DND-41 (cell line): ENCODE data around the gene FYB1.
"Not testable (repeated sequence)": the region's sequence is repeated elsewhere in the genome, so short reads cannot be mapped to it uniquely, and the experiment has no call there.

Source experiments
- ATAC-seq: fragments of 200-7000 bp; cut with Tn5 transposase; 3 replicates; pipeline ENCODE4 v1.9.1; 2021; ENCODE audit warnings: low read depth; ENCODE audit not compliant: insufficient read depth
- DNase-seq: peaks from one replicate; pipeline ENCODE4 v3.0.0-alpha.2; 2020
- H2AFZ ChIP-seq: 2 replicates; pipeline ENCODE4 v1.6.0; 2012; ENCODE audit warnings: low read depth, low read length
- H3K27ac ChIP-seq: 2 replicates; pipeline ENCODE4 v1.5.1; 2012; ENCODE audit warnings: low read length, inconsistent platforms
- H3K27me3 ChIP-seq: fragments of 200-600 bp; sonication (generic); 2 replicates; pipeline ENCODE4 v1.6.0; 2012; ENCODE audit warnings: low read length, mild to moderate bottlenecking, inconsistent platforms; ENCODE audit not compliant: insufficient read depth, poor library complexity
- H3K36me3 ChIP-seq: 2 replicates; pipeline ENCODE4 v1.5.1; 2012; ENCODE audit warnings: low read length, inconsistent platforms; ENCODE audit not compliant: insufficient read depth
- H3K4me1 ChIP-seq: 2 replicates; pipeline ENCODE4 v1.5.1; 2012; ENCODE audit warnings: mild to moderate bottlenecking, low read length; ENCODE audit not compliant: insufficient read depth
- H3K4me2 ChIP-seq: 2 replicates; pipeline ENCODE4 v1.6.0; 2012; ENCODE audit warnings: mild to moderate bottlenecking, moderate library complexity, low read length, inconsistent platforms; ENCODE audit not compliant: insufficient read depth
- H3K4me3 ChIP-seq, 2 experiments: fragments of 200-600 bp in 1 of 2; shearing (Covaris generic) in 1 of 2; 2 replicates each; pipeline ENCODE4 v1.5.1; 2012 to 2016; ENCODE audit warnings: inconsistent platforms in 2 of 2, low read length in 2 of 2, mild to moderate bottlenecking in 2 of 2, low read depth in 1 of 2, moderate library complexity in 1 of 2
- H3K79me2 ChIP-seq: 2 replicates; pipeline ENCODE4 v1.6.0; 2012; ENCODE audit warnings: low read length, inconsistent platforms; ENCODE audit not compliant: insufficient read depth
- H3K9ac ChIP-seq: 2 replicates; pipeline ENCODE4 v1.6.0; 2012; ENCODE audit warnings: low read depth, mild to moderate bottlenecking, inconsistent platforms, low read length, moderate library complexity
- H3K9me3 ChIP-seq: 2 replicates; pipeline ENCODE4 v1.5.1; 2012; ENCODE audit warnings: low read length, moderate library complexity, mild to moderate bottlenecking, inconsistent platforms; ENCODE audit not compliant: insufficient read depth, severe bottlenecking
- H4K20me1 ChIP-seq: 2 replicates; pipeline ENCODE4 v1.6.0; 2012; ENCODE audit warnings: low read length; ENCODE audit not compliant: insufficient read depth
- EZH2 ChIP-seq: IDR thresholded peaks from 3 replicates; pipeline ENCODE4 v1.6.1; 2012; ENCODE audit warnings: borderline replicate concordance, low read depth, mild to moderate bottlenecking, moderate library complexity, low read length, inconsistent platforms; ENCODE audit not compliant: severe bottlenecking
- TF ChIP-seq, protein P1 (sequence below): IDR thresholded peaks from 2 replicates; pipeline ENCODE4 v1.5.1; 2012; ENCODE audit warnings: borderline replicate concordance, low read length, moderate library complexity, mild to moderate bottlenecking; ENCODE audit not compliant: poor library complexity, severe bottlenecking; ENCODE audit errors: extremely low read depth

The FYB1 gene

GRCh38 chr5:39238366-39239105, 19.2 kb upstream of the FYB1 start:
- Histone ChIP-seq H3K36me3 (no peaks in the 10 kb centered on the region), H3K4me3 (no peak overlapping the region), H3K27ac (no peak overlapping the region), H3K27me3 (no peaks in the 10 kb centered on the region), H4K20me1 (no peaks in the 10 kb centered on the region), H3K4me2 (no peak overlapping the region), H3K4me1 (no peaks in the 10 kb centered on the region), H3K79me2 (no peaks in the 10 kb centered on the region), H2AFZ (no peak overlapping the region), H3K9me3 (no peaks in the 10 kb centered on the region), H3K9ac (no peak overlapping the region)
- DNase-seq (no peak), ATAC-seq (no peak)
- TF ChIP-seq EZH2 = no peak
- TF ChIP-seq, protein P1, sequence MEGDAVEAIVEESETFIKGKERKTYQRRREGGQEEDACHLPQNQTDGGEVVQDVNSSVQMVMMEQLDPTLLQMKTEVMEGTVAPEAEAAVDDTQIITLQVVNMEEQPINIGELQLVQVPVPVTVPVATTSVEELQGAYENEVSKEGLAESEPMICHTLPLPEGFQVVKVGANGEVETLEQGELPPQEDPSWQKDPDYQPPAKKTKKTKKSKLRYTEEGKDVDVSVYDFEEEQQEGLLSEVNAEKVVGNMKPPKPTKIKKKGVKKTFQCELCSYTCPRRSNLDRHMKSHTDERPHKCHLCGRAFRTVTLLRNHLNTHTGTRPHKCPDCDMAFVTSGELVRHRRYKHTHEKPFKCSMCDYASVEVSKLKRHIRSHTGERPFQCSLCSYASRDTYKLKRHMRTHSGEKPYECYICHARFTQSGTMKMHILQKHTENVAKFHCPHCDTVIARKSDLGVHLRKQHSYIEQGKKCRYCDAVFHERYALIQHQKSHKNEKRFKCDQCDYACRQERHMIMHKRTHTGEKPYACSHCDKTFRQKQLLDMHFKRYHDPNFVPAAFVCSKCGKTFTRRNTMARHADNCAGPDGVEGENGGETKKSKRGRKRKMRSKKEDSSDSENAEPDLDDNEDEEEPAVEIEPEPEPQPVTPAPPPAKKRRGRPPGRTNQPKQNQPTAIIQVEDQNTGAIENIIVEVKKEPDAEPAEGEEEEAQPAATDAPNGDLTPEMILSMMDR = no peak

DNA sequence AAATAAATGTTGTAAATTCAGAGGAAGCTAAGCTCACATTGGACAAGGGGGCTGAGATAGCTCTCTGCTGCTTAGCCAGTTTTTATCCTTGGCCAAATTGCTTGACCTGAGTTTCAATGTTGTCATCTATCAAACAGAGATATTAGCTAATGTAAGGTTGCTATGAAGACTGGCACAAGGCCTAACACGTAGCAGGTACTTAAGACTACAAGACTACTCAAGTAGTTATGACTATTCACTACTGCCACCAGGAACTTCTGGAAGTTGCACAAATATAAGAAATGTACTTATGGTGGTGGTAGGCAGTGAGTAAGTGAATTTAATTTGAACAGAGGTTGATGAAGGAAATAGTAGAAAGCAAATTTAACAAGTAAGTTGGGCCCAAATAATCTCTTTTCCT, 17.4 kb upstream of the FYB1 start:
- DNase-seq (no peak), ATAC-seq (no peak)
- no peak overlapping the region for H2AFZ ChIP-seq
- no peak overlapping the region for H3K4me2 ChIP-seq
- no peak overlapping the region for H3K4me3 ChIP-seq
- H3K36me3 ChIP-seq = no peaks in the 10 kb centered on the region
- TF ChIP-seq, protein P1 = no peak
- H3K9me3 ChIP-seq = no peaks in the 10 kb centered on the region
- no peaks in the 10 kb centered on the region for H4K20me1 ChIP-seq
- H3K9ac ChIP-seq = no peak overlapping the region
- no peaks in the 10 kb centered on the region for H3K4me1 ChIP-seq
- H3K79me2 ChIP-seq = no peaks in the 10 kb centered on the region
- no peak overlapping the region for H3K27ac ChIP-seq
- H3K27me3 ChIP-seq = no peaks in the 10 kb centered on the region

GRCh38 chr5:39235648-39236047, 16.3 kb upstream of the FYB1 start:
- Histone ChIP-seq H3K27ac (no peak overlapping the region), H4K20me1 (no peaks in the 10 kb centered on the region), H3K9me3 (no peaks in the 10 kb centered on the region), H3K4me2 (no peak overlapping the region), H3K4me3 (no peak overlapping the region), H3K79me2 (no peaks in the 10 kb centered on the region), H3K9ac (no peak overlapping the region), H3K4me1 (no peaks in the 10 kb centered on the region), H3K27me3 (no peaks in the 10 kb centered on the region), H2AFZ (no peak overlapping the region), H3K36me3 (no peaks in the 10 kb centered on the region)
- ATAC-seq (no peak), DNase-seq (no peak)
- no peak for TF ChIP-seq EZH2
- TF ChIP-seq, protein P1 = no peak

- not testable (repeated sequence) for DNase-seq, H3K4me1 ChIP-seq, H3K79me2 ChIP-seq, H3K36me3 ChIP-seq, H3K27ac ChIP-seq, H3K9ac ChIP-seq, H3K27me3 ChIP-seq, H3K9me3 ChIP-seq, H2AFZ ChIP-seq, H3K4me3 ChIP-seq, ATAC-seq, H3K4me2 ChIP-seq, H4K20me1 ChIP-seq
Measured at GRCh38 chr5:39234494-39234893, 15.1 kb upstream of the FYB1 start.
